ENCODE measurements around the gene CACNG7.

The CACNG7 gene

GRCh38 chr19:53971673-53972072 lies 62.6 kb downstream of the CACNG7 start:
- Mint-ChIP-seq H3K9me3 (no peaks in the 10 kb centered on the region), H3K27ac (no peak overlapping the region), H3K4me1 (no peaks in the 10 kb centered on the region), H3K4me3 (no peak overlapping the region), H3K27me3 (ENCODE audit: low read depth, poor library complexity) (peaks cover 30% of the 10 kb centered on the region), H3K36me3 (ENCODE audit: low read depth) (no peaks in the 10 kb centered on the region)
- no peak for TF ChIP-seq CTCF (IDR thresholded peaks at IDR 0.05)
- no peak for DNase-seq

GRCh38 chr19:53977429-53977990 lies 68.4 kb downstream of the CACNG7 start:
- no peak for TF ChIP-seq CTCF (IDR thresholded peaks at IDR 0.05)
- Mint-ChIP-seq H3K27ac (no peak overlapping the region), H3K4me1 (peaks cover 29% of the 10 kb centered on the region), H3K36me3 (ENCODE audit: low read depth) (no peaks in the 10 kb centered on the region), H3K4me3 (peak overlapping the region; percentile 85), H3K27me3 (ENCODE audit: low read depth, poor library complexity) (peaks cover 66% of the 10 kb centered on the region), H3K9me3 (peaks cover 16% of the 10 kb centered on the region)
- DNase-seq = peak; percentile 83

GRCh38 chr19:53977991-53978731 lies 69.1 kb downstream of the CACNG7 start:
- peak overlapping the region; percentile 85 for H3K4me3 Mint-ChIP-seq
- TF ChIP-seq CTCF (IDR thresholded peaks at IDR 0.05) = no peak
- no peaks in the 10 kb centered on the region for H3K36me3 Mint-ChIP-seq (ENCODE audit: low read depth)
- DNase-seq = peak; percentile 88
- H3K4me1 Mint-ChIP-seq = peaks cover 29% of the 10 kb centered on the region
- H3K27ac Mint-ChIP-seq = no peak overlapping the region
- H3K9me3 Mint-ChIP-seq = peaks cover 16% of the 10 kb centered on the region
- peaks cover 60% of the 10 kb centered on the region for H3K27me3 Mint-ChIP-seq (ENCODE audit: low read depth, poor library complexity)

DNA sequence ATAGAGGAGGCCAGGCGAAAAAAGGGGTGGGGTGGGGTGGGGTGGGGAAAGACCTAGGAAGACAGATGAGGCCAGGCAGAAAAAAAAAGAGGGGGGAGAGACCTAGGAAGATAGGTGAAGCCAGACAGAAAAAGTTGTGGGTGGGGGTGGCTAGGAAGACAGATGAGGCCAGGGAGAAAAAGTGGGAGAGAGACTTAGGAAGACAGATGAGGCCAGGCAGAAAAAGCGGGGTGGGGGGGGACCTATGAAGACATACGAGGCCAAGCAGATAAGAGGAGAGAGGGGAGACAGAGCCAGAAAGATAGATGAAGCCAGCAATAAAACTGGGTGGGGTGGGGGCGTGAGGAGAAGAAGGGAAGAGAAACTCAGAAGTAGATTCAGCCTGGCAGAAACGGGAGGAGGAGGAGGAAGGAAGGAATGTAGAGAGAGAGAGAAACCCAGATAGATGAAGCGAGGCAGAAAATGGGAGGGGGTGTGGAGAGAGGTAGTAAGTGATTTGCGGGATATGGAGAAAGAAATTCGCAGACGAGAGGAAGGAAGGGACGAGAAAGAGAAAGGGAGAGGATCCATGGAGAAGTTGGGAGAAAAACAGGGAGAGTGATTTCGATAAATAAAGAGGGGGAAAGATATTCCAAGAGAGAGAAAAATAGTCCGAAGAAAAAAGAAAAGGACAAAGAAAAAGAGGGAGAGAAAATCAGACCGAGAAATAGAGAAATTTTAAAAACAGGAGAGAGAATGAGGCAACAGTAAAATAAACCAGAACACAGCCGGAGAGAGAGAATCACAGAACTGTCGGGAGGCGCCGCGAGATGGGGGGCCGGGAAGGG lies 70.1 kb downstream of the CACNG7 start:
- H3K36me3 Mint-ChIP-seq (ENCODE audit: low read depth) = no peaks in the 10 kb centered on the region
- H3K27ac Mint-ChIP-seq = no peak overlapping the region
- H3K4me3 Mint-ChIP-seq = peak overlapping the region; percentile 85

More for the DNA sequence above, 70.1 kb downstream of the CACNG7 start:
- no peak for DNase-seq
- peaks cover 16% of the 10 kb centered on the region for H3K9me3 Mint-ChIP-seq
- peaks cover 60% of the 10 kb centered on the region for H3K27me3 Mint-ChIP-seq (ENCODE audit: low read depth, poor library complexity)
- TF ChIP-seq CTCF (IDR thresholded peaks at IDR 0.05) = no peak
- H3K4me1 Mint-ChIP-seq = peaks cover 29% of the 10 kb centered on the region
